Caco-2 (cell line): ENCODE results near the gene MYL3. TPM values are rescaled to one million over a fixed set of nuclear protein-coding genes. Genes with fewer than 3 reads are reported as not detected.

Experiments used
- BruUV-seq: library from RNA; stranded (reverse); fragments of 400-500 nt; replicated peaks from 2 replicates; lab custom pipeline; 2021; lab: Mats Ljungman, UMichigan
- CTCF ChIA-PET: fragments of 300-600 bp; sonication (Branson Sonifier 250); formaldehyde crosslinking; loops from one replicate; lab custom pipeline; 2022; ENCODE audit warnings: antibody characterized with exemption; lab: Charles Lee
- POLR2A ChIA-PET: fragments of 300-600 bp; sonication (Branson Sonifier 250); formaldehyde crosslinking; loops from one replicate; lab custom pipeline; 2022; ENCODE audit warnings: antibody characterized with exemption; lab: Charles Lee
- DNase-seq, 2 experiments: peaks; one replicate each; pipeline versions ENCODE4 v3.0.0 to v3.0.0-alpha.2; 2020 to 2022
- H3K27me3 ChIP-seq: replicated peaks from 2 replicates; pipeline ENCODE4 v1.6.0; 2011; ENCODE audit warnings: low read length; ENCODE audit not compliant: control insufficient read depth, insufficient read depth
- H3K36me3 ChIP-seq: 2 replicates; pipeline ENCODE4 v1.5.1; 2011; ENCODE audit warnings: low read length; ENCODE audit not compliant: control insufficient read depth, insufficient read depth
- H3K4me1 ChIP-seq: fragments of 250-450 bp; sonication (Bioruptor Pico); 2 replicates; pipeline ENCODE4 v1.5.1; 2020; ENCODE audit warnings: mild to moderate bottlenecking
- H3K4me3 ChIP-seq: 2 replicates; pipeline ENCODE4 v1.5.1; 2011; ENCODE audit warnings: low read depth, mild to moderate bottlenecking, control low read depth, low read length
- H3K9me3 ChIP-seq: fragments of 250-450 bp; sonication (Bioruptor Pico); 2 replicates; pipeline ENCODE4 v1.5.1; 2020; ENCODE audit warnings: mild to moderate bottlenecking, moderate library complexity
- H3K27ac Mint-ChIP-seq: one replicate; pipeline ENCODE4 v1.8.0; 2022; ENCODE audit warnings: mixed read lengths; ENCODE audit not compliant: unreplicated experiment
- H3K27me3 Mint-ChIP-seq: one replicate; pipeline ENCODE4 v1.8.0; 2022; ENCODE audit warnings: mixed read lengths; ENCODE audit not compliant: insufficient read depth, unreplicated experiment
- H3K36me3 Mint-ChIP-seq: one replicate; pipeline ENCODE4 v1.8.0; 2022; ENCODE audit warnings: mild to moderate bottlenecking, mixed read lengths; ENCODE audit not compliant: insufficient read depth, unreplicated experiment
- H3K4me1 Mint-ChIP-seq: one replicate; pipeline ENCODE4 v1.8.0; 2022; ENCODE audit warnings: low read depth, mixed read lengths; ENCODE audit not compliant: unreplicated experiment
- H3K4me3 Mint-ChIP-seq: one replicate; pipeline ENCODE4 v1.8.0; 2022; ENCODE audit warnings: mild to moderate bottlenecking, moderate library complexity, mixed read lengths; ENCODE audit not compliant: unreplicated experiment
- H3K9me3 Mint-ChIP-seq: one replicate; pipeline ENCODE4 v1.8.0; 2022; ENCODE audit warnings: mixed read lengths; ENCODE audit not compliant: unreplicated experiment
- intact Hi-C: fragments of 100-400 bp; cut with micrococcal nuclease; formaldehyde crosslinking; loops from one replicate; pipeline ENCODE4 v1.10.0; 2022; ENCODE audit not compliant: unreplicated experiment
- total RNA-seq: library from RNA; stranded (reverse); gene quantifications from 2 replicates; pipeline ENCODE4 v1.2.3, GENCODE V29; 2022
- TF ChIP-seq, protein P1 (sequence below), 2 experiments: fragments of 200-600 bp in 1 of 2; IDR thresholded peaks; 1 replicate in 1 of 2; 2 replicates in 1 of 2; pipeline versions ENCODE4 v1.5.1 to v1.8.0; 2011 to 2022; ENCODE audit warnings: antibody characterized with exemption in 1 of 2, control low read depth in 1 of 2, inconsistent platforms in 1 of 2, low read depth in 1 of 2, low read length in 1 of 2, mild to moderate bottlenecking in 1 of 2, moderate library complexity in 1 of 2; ENCODE audit not compliant: insufficient read depth in 1 of 2, severe bottlenecking in 1 of 2, unreplicated experiment in 1 of 2

MYL3 gene
- total RNA-seq, 1 experiment from 2014 or later, result 13.8 TPM

DNA sequence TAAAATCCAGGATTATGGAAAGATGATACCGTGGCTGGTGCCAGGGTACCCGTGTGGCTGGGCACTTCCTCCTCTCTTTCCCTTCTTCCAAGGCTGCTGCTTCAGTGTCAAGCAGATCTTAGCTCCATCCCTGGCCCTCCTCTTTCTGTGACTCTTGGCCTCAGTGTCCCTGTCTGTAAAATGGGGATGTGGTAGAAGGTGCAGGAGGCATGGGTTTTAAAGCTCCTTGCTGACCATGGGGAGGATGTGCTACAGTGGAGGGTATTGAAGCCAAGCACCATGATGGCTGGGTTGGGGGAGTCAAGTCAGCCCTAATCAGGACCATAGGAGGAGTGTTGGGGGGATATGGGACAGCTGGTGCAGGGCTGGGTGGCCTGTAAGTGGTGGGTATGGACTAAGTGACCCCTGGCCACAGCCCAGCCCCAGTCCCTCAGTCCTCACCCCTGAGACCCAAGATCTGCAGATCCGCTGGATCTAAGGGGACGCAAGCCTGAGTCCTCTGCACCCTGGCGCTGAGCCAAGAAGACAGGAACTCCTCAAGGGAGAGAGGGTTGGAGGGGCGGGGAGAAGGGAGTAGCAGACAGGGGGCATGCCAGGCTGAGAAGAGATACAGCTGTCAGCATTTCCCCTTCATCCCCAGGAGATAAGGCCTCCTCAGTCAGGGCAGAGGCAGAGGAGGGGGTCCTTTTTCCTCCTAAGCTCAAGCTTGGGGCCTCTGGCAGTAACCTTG, 26.3 kb upstream of the MYL3 start:
- no peaks in the 10 kb centered on the region for H3K36me3 Mint-ChIP-seq
- BruUV-seq, result no TSS peak
- CTCF ChIA-PET, result no interaction called here
- no peaks in the 10 kb centered on the region for H3K9me3 ChIP-seq
- peaks cover 7% of the 10 kb centered on the region for H3K4me1 Mint-ChIP-seq
- H3K4me3 Mint-ChIP-seq, result no peak overlapping the region
- no peaks in the 10 kb centered on the region for H3K9me3 Mint-ChIP-seq
- no peak for DNase-seq
- POLR2A ChIA-PET, result no interaction called here
- H3K36me3 ChIP-seq, result no peaks in the 10 kb centered on the region
- TF ChIP-seq, protein P1, sequence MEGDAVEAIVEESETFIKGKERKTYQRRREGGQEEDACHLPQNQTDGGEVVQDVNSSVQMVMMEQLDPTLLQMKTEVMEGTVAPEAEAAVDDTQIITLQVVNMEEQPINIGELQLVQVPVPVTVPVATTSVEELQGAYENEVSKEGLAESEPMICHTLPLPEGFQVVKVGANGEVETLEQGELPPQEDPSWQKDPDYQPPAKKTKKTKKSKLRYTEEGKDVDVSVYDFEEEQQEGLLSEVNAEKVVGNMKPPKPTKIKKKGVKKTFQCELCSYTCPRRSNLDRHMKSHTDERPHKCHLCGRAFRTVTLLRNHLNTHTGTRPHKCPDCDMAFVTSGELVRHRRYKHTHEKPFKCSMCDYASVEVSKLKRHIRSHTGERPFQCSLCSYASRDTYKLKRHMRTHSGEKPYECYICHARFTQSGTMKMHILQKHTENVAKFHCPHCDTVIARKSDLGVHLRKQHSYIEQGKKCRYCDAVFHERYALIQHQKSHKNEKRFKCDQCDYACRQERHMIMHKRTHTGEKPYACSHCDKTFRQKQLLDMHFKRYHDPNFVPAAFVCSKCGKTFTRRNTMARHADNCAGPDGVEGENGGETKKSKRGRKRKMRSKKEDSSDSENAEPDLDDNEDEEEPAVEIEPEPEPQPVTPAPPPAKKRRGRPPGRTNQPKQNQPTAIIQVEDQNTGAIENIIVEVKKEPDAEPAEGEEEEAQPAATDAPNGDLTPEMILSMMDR (IDR thresholded peaks at IDR 0.05; ENCODE audit: insufficient read depth in 1 of 2, low read depth in 1 of 2, low read length in 1 of 2, severe bottlenecking in 1 of 2, unreplicated experiment in 1 of 2), result no peak
- H3K27ac Mint-ChIP-seq, result no peak overlapping the region
- no peaks in the 10 kb centered on the region for H3K27me3 ChIP-seq
- peaks cover 9% of the 10 kb centered on the region; the same call in 1 of the 2 replicates for H3K4me1 ChIP-seq
- intact Hi-C loops, result loop anchor here (10.0 kb wide), 2 partner anchors 295 to 405 kb away; no protein-coding TSS in a partner anchor
- H3K4me3 ChIP-seq, result no peak overlapping the region
- H3K27me3 Mint-ChIP-seq, result no peaks in the 10 kb centered on the region

DNA sequence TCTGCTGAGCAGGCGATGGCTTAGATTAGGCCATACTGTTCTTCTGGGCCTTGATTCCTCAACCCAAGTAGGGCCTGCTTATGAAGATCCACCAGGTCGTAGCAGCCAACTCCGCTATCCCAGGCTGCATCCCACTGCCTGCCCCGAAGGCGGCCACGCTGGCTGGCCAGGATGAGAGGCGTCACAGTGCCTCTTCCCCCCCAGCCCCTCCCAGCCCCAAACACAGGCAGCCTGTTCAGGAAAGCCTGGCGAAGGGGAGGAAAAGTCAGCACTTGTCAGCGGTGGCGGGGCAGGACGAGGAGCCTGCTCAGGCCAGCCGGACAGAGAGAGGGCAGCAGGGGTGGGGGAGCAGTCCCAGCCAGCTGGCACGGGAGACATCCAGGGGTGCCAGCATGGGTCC, 25.5 kb upstream of the MYL3 start:
- TF ChIP-seq, protein P1 (IDR thresholded peaks at IDR 0.05; ENCODE audit: insufficient read depth in 1 of 2, low read depth in 1 of 2, low read length in 1 of 2, severe bottlenecking in 1 of 2, unreplicated experiment in 1 of 2), result no peak
- Mint-ChIP-seq H3K36me3 (no peaks in the 10 kb centered on the region), H3K27ac (no peak overlapping the region), H3K27me3 (peaks cover 6% of the 10 kb centered on the region), H3K9me3 (no peaks in the 10 kb centered on the region), H3K4me3 (no peak overlapping the region), H3K4me1 (peaks cover 7% of the 10 kb centered on the region)
- ChIA-PET CTCF (no interaction called here), POLR2A (no interaction called here)
- Histone ChIP-seq H3K4me3 (no peak overlapping the region), H3K36me3 (no peaks in the 10 kb centered on the region), H3K4me1 (peaks cover 9% of the 10 kb centered on the region; the same call in 1 of the 2 replicates), H3K9me3 (no peaks in the 10 kb centered on the region), H3K27me3 (no peaks in the 10 kb centered on the region)
- no TSS peak for BruUV-seq
- intact Hi-C loops, result no loop called here
- no peak for DNase-seq

DNA sequence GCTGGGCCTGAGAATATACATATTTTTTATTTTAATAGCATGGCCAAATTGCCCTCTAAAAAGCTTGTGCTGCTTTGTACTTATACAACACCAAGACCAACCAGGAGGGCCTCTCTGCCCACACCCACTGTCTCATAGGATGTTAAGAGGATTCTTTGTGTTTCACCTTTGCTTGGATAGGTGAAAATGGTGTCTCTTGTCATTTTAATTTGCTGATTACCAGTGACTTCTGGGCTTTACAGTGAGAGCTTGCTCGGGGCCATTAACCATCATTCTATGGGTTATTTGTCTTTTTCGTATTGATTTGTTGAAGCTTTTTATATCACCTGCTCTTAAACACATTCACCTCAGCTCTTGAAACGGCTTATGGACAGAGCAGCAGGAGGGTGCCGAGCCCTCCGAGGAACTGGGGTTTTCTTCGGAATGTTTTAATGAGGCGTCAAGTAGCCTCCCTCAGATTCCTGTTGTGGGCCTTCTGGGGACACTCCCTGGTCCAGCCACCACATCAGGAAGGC, 24.8 kb upstream of the MYL3 start:
- no peaks in the 10 kb centered on the region for H3K27me3 ChIP-seq
- ChIA-PET CTCF (no interaction called here), POLR2A (no interaction called here)
- BruUV-seq, result no TSS peak
- H3K4me1 ChIP-seq, result peaks cover 13% of the 10 kb centered on the region
- Mint-ChIP-seq H3K27ac (no peak overlapping the region), H3K9me3 (no peaks in the 10 kb centered on the region), H3K4me3 (no peak overlapping the region), H3K27me3 (peaks cover 6% of the 10 kb centered on the region), H3K4me1 (peaks cover 7% of the 10 kb centered on the region), H3K36me3 (no peaks in the 10 kb centered on the region)
- H3K9me3 ChIP-seq, result no peaks in the 10 kb centered on the region
- H3K4me3 ChIP-seq, result no peak overlapping the region
- TF ChIP-seq, protein P1 (IDR thresholded peaks at IDR 0.05; ENCODE audit: insufficient read depth in 1 of 2, low read depth in 1 of 2, low read length in 1 of 2, severe bottlenecking in 1 of 2, unreplicated experiment in 1 of 2), result no peak
- intact Hi-C loops, result no loop called here
- no peaks in the 10 kb centered on the region for H3K36me3 ChIP-seq
- DNase-seq, result no peak
